GM19468 (cell line): ENCODE data around the gene SLC12A6.
"Not testable (repeated sequence)": the region's sequence is repeated elsewhere in the genome, so short reads cannot be mapped to it uniquely, and the experiment has no call there.

Experiments used
- ATAC-seq: cut with Tn5 transposase; IDR thresholded peaks from one replicate; pipeline ENCODE4 v1.9.1; 2021; ENCODE audit warnings: mild to moderate bottlenecking, moderate library complexity, moderate number of reproducible peaks; ENCODE audit not compliant: unreplicated experiment; ENCODE audit errors: extremely low read depth

Gene SLC12A6

GRCh38 chr15:34214135-34214534, 123.4 kb downstream of the SLC12A6 start:
- no peak for ATAC-seq

- no peak for ATAC-seq
Measured at GRCh38 chr15:34213690-34214089, 123.9 kb downstream of the SLC12A6 start.

GRCh38 chr15:34209421-34210282, 127.9 kb downstream of the SLC12A6 start, which contains the start of gene KATNBL1:
TSS of gene KATNBL1 (minus strand) at chr15:34210096. CDS start at chr15:34163676, 46,420 bp downstream.
- peak; percentile 94 for ATAC-seq

- ATAC-seq, result no peak
Measured at GRCh38 chr15:34206011-34206410, 131.6 kb downstream of the SLC12A6 start.

GRCh38 chr15:34203936-34204335, 133.6 kb downstream of the SLC12A6 start:
- ATAC-seq, result no peak

GRCh38 chr15:34203305-34203704, 134.3 kb downstream of the SLC12A6 start:
- ATAC-seq, result no peak

- ATAC-seq, result not testable (repeated sequence)
Measured at GRCh38 chr15:34193272-34193671, 144.3 kb downstream of the SLC12A6 start.

GRCh38 chr15:34188711-34189110, 148.9 kb downstream of the SLC12A6 start:
- no peak for ATAC-seq

- no peak for ATAC-seq
Measured at GRCh38 chr15:34185666-34186065, 151.9 kb downstream of the SLC12A6 start.

GRCh38 chr15:34182942-34183341, 154.6 kb downstream of the SLC12A6 start:
- no peak for ATAC-seq
